CD4-positive, alpha-beta T cell treated with Interferon alpha-2 for 1 hour (primary cell): ENCODE results near the gene PDCD1LG2.
"Not testable (repeated sequence)": the region's sequence is repeated elsewhere in the genome, so short reads cannot be mapped to it uniquely, and the experiment has no call there.

Source experiments
- DNase-seq, 2 donors: peaks; one replicate each; pipeline ENCODE4 v3.0.0-alpha.2; 2020 to 2022

The PDCD1LG2 gene

DNA sequence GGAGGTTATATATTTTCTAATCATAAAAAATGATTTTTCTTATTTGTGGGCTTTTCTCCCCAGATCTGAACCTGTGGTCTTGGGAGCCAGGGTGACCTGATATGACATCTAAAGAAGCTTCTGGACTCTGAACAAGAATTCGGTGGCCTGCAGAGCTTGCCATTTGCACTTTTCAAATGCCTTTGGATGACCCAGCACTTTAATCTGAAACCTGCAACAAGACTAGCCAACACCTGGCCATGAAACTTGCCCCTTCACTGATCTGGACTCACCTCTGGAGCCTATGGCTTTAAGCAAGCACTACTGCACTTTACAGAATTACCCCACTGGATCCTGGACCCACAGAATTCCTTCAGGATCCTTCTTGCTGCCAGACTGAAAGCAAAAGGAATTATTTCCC lies 59.6 kb downstream of the PDCD1LG2 start:
- DNase-seq: no peak

- no peak for DNase-seq
These were observed 61.4 kb downstream of the PDCD1LG2 start for GRCh38 chr9:5571629-5572232.

DNA sequence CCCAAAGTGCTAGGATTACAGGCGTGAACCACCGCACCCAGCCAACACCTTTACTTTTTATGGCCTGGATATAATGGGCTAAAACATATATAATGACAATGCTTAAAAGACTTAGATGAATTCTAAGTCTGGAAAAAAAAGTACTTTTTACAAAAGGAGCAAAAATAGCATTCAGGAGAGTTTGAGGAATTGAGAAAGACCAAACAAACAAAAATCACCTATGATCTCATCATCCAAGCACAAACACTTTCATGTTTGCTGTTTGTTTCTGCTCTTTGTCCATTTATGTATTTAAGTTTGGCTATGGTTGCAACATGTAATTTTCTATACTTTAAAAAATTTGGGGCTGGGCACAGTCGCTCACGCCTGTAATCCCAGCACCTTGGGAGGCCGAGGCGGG lies 63.8 kb downstream of the PDCD1LG2 start:
- no peak for DNase-seq

GRCh38 chr9:5575000-5575399 lies 64.7 kb downstream of the PDCD1LG2 start:
- DNase-seq: no peak

DNA sequence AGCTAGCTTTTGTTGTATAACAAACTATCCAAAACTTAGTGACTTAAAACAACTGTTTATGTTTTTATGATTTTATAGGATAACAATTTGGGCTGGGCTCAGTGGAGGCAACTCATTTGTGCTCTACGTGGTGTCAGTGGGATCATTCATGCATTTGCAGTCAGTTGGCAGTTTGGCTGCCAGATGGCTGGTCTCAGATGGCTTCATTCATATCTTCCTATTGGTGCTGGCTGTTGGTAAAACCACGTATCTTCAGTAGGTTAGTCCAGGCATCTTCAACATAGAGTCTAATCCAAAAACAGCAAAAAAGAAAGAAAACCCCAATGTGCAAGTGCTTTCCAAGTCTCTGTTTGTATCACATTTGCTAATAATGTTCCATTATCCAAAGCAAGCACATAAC lies 66.9 kb downstream of the PDCD1LG2 start:
- DNase-seq: no peak

DNA sequence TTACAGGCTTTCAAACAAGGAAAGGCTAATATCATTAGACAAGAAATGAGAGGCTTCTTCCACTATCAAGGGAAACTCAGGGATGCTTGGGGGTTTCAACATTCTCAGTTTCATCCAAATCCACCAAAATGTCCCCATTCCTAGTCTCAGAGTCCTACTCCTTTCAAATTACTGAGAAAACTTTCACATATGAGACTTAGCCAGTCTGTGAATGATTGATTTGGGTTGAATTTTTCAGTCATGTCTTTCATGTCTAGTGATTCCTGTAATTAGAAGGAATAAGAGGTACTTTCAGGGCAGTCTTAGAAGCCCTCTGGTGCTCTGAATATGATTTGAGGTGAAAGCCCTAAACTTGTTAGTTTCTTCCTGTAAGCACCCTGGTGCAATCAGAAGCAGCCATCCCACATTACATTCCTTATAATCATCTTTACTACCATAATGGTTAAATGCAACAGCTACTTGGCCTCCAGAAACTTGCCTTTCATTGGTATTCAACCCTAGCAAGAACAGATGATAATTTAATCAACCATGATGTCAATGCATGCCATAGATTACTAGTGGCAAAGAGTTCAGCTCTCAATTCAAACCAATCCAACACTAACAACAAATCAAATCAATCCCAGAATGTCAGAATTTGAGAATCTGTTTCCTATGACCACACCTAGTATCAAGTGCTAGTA lies 67.8 kb downstream of the PDCD1LG2 start:
- DNase-seq: no peak

- DNase-seq: no peak
These were observed 68.4 kb downstream of the PDCD1LG2 start for GRCh38 chr9:5578698-5579085.

GRCh38 chr9:5579881-5580280 lies 69.5 kb downstream of the PDCD1LG2 start:
- no peak for DNase-seq

- no peak for DNase-seq
These were observed 70.3 kb downstream of the PDCD1LG2 start for GRCh38 chr9:5580650-5581049.

DNA sequence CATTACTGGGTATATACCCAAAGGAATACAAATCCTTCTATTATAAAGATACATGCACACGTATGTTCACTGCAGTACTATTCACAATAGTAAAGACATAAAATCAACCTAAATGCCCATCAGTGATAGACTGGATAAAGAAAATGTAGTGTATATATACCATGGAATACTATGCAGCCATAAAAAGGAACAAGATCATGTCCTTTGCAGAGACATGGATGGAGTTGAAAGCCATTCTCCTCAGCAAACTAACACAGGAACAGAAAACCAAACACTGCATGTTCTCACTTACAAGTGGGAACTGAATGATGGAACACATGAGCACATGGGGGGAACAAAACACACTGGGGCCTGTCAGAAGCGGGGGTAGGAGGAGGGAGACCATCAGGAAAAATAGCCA lies 71.4 kb downstream of the PDCD1LG2 start:
- not testable (repeated sequence) for DNase-seq

DNA sequence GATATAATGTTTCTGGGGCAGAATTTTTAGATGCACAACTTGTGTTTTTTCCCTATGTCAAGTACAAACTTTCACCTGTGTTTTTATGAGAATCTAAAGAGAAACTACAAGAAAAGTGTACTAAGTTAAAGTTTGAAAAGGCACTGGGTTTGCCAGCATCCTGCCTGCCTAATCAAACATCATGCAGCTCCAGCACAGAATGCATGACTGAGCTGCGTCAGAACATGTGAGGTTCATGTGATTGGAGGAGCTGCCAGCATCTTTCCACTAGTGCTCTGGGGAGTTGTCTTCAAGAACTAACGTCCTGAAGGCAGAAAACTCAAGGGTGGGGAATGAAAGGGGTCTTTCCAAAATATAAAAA lies 72.5 kb downstream of the PDCD1LG2 start:
- DNase-seq: peak; percentile 42 to 60

- DNase-seq: peak in 1 of 2 donors; percentile 44
These were observed 76.1 kb downstream of the PDCD1LG2 start for GRCh38 chr9:5586391-5586802.

DNA sequence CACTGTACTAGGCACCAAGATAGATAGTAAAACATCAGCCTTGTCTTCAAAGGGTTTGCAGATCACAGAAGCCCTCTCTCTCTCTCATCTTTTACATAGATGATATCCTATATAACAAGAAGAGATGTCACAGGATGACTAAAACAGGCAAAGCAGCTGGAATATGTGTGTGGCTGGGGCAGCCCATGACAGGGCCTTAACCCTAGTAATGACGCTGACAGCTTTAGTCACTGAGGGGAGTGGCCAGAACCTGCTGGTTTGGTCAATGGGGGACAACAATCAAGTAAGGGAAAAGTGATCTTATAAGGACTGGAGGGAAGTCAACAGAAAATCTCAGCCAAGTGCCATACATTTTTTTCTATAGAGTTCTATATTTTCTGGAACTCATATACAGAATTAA lies 76.7 kb downstream of the PDCD1LG2 start:
- peak in 1 of 2 donors; percentile 25 for DNase-seq

GRCh38 chr9:5592231-5592630 lies 81.9 kb downstream of the PDCD1LG2 start:
- DNase-seq: no peak

DNA sequence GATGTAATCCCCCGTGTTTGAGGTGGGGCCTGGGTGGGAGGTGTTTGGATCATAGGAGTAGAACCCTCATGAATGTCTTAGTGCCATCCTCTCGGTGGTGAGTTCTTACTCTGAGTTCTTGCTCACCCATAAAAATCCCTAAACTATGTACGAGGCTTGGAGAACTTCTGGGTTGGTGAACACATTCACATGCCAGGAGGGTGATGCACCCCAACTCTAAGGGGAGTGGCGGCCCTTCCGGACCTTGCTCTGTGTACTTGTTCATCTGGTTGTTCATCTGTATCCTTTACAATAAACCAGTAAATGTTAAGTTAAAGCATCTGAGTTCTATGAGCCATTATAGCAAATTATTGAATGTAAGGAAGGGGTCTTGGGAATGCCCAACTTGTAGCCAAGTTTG lies 82.6 kb downstream of the PDCD1LG2 start:
- DNase-seq: no peak

- DNase-seq: no peak
These were observed 83.6 kb downstream of the PDCD1LG2 start for GRCh38 chr9:5593904-5594303.

- DNase-seq: no peak
These were observed 85.8 kb downstream of the PDCD1LG2 start for GRCh38 chr9:5596173-5596572.

DNA sequence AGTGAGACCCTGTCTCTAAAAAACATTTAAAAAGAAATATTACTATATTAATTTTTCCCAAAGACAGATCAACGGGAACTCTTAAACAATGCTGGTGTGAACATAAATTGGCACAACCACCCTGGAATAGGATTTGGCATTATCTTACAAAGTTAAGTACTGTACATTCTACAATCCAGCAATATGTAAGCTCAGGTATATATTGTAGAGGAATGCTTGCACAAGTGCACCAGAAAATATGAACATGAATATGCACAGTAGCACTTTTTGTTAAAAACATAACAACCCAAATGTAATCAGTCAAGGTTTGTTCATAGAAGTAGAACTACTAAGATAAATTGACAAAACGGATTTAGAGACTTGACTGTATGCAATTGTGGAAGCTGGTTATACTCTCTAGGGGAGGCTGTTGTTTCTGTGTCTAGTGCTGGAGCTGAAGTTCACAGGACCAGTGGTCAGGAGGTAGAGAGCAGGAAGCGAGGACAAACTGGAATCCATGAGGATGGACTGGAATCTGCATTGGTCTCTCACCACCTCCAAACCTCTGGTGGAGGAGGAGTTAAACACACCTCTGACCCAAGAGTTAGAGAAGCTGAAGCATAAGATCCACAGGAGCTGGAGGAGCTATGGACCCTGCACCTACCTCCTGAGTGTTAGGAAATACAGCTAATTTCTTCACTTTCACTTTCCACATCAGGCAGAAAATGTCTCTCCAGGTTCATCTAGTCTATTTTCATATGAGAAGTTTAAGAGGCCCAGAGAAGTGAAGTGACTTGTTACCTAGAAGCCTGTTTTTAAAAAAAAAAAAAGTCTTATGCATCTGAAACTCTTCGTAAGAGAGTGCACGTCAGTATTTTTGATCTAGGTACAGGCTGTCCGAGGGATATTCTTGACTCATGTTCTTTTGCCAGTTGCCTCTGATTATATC lies 98.2 kb downstream of the PDCD1LG2 start:
- DNase-seq: peak in 1 of 2 donors; percentile 7

- no peak for DNase-seq
These were observed 98.9 kb downstream of the PDCD1LG2 start for GRCh38 chr9:5609226-5609596.

DNA sequence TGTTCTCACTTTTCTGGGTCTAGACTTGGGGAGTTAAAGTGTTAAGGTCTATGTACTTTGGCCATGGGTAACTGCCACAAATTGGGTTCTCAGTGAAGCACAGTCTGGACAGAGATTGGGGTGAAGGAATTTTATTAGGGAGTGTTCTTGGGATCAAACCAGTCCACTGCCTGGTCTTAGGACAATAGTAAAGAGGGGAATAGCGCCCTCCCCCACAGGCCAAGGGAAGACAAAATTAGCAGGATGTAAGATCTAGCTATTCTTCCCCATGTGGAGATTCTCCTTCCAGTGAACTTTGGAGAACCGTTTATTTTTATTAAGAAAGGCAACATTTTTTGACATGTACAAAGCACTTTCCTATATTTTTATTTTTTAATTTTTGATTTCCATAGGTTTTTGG lies 100.2 kb downstream of the PDCD1LG2 start:
- no peak for DNase-seq

DNA sequence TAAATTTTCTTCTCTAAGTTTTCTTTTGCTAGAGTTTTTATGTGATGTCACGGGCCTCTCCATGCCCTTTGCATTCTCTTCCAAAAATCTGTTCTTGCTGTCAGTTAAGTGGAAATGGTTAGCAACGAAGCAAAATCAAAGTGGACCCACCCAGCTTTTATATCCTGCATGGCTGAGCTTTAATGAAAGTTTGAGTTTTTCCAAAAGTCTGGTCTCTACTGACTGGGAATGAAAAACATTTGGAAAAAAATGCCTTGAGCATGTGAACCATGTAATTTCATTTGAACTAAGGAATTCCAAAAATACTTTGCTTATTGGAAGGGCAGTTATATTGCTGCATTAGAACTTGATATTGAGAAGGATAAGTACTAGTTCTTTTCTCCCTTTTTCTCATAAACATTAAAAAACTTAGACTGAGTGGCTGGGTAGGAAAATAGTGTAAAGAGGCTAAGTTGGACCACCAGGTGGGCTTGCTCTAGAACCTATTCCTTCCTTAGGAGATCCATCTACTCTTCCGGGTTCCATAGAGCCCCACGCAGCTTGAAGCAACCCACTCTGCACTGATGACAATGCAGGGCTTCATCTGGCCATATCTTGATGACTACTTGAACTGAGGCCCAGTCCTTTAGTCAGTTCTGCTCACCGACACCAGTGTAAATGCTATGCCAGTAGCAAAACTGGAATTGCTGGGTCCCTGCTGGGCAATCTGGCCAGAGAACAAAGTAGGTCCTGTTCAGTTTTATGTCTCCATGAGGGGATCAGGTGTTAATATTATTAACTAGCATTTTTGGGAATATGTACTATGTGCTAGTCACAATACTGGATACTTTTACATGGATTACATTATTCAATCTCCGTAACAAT lies 101.2 kb downstream of the PDCD1LG2 start:
- no peak for DNase-seq

GRCh38 chr9:5612185-5612530 lies 101.8 kb downstream of the PDCD1LG2 start:
- DNase-seq: no peak

GRCh38 chr9:5614192-5614591 lies 103.9 kb downstream of the PDCD1LG2 start:
- no peak for DNase-seq
